HPDE6-E6E7 (cell line): ENCODE measurements around the gene MCRS1.
"Not testable (repeated sequence)": the region's sequence is repeated elsewhere in the genome, so short reads cannot be mapped to it uniquely, and the experiment has no call there.

Source experiments
- DNase-seq: peaks from one replicate; pipeline ENCODE4 v3.0.0; 2011; ENCODE audit warnings: missing footprints; ENCODE audit errors: extremely low spot score

Gene MCRS1

DNA sequence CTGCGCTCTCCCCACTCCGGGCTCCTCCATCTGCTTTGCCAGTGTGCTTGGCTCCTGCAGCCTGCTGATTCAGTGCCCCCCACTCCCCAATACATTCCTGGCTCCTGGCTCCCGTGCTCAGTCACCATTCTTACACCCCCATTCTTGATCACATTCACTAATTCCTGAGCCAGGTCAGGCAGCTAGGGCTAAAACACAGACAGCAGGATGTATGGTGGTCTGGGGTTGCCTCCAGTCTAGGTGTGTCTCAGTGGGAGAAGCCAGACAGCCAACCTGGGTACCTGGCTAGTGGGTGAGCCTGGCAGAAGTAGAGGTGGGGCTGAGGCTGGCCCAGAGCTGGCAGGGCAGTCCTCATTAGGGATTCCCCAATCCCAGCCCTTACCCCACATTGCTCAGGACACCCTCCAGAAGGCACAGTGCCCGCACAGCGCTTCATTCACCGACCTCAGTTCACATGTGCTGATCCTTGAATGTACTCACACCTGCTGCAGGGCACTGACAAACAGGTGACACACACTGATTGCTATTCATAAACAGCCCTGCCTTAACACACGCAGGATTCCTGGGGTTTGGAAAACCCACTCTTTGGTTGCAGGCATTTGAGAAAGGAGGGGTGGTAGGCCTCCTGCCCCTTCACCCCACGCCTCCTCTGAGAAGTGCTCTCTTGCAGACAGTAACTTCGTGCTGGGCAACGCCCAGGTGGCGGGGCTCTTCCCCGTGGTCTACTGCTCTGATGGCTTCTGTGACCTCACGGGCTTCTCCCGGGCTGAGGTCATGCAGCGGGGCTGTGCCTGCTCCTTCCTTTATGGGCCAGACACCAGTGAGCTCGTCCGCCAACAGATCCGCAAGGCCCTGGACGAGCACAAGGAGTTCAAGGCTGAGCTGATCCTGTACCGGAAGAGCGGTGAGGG is 27.5 kb downstream of the MCRS1 start:
- peak; percentile 75 for DNase-seq

DNA sequence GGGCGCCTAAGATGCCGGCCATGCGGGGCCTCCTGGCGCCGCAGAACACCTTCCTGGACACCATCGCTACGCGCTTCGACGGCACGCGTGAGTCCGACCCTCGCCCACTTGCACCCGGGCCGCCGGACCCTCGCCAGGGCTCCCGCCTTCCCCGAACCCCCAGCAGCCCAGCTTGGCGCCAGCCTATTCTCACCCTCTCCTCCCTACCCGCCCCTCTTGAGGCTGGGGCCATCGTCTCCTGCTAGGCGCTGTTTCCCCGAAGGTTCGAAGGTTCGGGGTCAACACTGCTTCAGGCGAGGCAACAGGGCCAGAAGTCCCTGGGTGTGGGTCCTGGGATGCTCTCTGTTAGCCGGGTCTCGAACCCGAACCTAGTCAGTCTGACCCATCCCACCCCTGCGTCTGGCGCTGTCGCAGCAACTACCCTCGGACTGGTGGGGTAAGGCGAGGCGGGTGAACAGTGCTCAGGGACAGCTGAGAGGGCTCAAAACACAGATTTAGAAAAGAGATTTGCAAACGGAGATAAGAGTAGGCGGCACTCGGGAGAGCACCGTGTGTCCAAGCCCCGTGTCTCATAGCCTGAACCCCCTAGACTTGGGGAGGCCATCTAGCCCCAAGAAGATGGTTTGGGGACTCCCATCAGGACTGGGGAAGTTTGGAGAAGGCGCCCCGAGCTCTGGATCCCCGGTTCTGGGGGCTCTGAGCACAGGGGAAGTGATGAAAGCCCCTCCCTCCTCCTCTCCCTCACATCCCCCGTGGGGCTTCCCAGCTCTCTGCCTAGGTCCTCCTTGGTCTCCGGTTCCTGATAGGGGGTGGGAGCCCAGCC is 28.3 kb downstream of the MCRS1 start:
- no peak for DNase-seq

DNA sequence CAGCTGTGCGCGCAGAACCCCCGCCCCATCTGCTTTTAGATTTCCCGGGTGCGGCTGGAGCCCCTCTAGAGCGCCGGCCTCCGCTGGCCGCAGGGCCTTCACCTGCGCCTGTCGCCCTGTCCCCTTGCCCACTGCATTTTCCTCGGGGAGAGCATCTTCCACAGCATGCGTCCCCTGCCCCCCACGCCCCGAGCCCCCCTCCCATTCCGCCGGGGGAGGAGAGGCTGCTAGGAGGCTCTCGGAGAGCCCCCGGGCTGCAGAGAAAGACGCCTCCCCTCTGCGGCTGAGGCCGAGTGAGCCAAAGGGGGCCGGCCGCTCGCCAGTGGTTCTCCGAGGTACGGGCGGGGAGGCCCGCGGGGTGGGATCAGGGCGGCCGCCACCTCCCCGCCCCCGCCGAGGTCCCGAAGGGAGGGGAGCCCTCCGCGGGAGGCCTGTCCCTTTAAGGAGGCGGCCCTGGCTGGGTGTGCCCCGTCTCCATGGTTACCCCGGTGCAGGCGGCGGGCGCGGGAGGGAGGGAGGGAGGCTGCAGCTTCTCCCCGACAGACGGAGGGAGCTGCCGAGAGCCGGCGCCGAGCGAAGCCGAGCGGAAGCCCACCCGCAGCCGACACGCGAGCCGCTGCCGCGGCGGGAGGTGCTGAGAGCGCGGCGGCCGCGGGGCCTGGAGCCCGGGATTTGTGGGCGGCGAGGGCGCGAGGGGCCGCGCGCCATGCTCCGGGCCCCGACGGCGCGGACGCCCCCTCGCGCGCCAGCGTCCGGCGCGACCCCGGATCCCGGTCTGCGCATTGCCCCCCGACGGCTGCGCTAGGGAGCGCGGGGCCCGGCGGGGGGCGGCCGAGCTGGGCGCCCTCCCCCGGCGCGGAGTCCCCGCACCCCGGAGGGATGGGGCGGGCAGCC is 29.2 kb downstream of the MCRS1 start, which contains the start of gene KCNH3:
Gene KCNH3, plus strand, starts transcription at position 521 of the 894 bp plus-strand sequence. CDS start 387 bp downstream, outside the sequence.
- peak; percentile 67 for DNase-seq

DNA sequence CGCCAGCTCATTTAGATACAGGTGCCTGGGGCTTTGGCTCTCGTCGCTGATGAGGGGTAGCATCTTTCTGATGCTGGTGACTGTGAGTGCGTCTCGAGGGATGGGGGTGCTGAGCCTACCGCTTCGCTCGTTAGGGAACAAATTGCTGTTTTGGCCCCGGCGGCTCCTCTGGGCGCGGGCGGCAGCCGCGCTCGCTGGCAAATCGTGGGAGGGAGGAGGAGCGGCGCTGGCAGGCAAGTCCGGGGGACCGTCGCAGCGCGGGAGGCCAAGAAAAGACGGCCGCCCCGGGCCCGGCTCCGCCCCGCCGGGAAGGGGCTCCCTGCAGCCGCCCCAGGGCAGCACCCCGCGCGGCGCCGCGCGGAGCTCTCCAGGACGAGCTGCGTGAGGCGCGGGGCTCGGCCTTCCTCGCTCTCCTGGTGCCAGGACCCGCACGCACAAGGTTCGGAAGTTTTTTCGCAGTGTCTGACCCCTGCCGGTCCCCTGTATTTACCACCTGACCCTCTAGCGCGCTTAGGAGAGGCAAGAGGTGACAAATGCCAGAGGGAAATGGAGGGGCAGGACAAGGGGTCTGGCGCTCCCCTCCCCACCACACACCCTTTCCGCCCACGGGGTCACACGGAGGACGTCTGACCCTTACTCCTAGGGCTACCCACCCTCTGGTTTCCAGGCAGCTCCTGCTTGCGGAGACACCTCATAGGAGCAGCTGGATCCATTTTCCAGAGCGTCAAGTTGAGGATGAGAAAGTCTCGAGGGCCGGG is 30.0 kb downstream of the MCRS1 start:
- no peak for DNase-seq

GRCh38 chr12:49537231-49537751 is 30.7 kb downstream of the MCRS1 start:
- no peak for DNase-seq

- no peak for DNase-seq
Observed at GRCh38 chr12:49536526-49537071, 31.3 kb downstream of the MCRS1 start.

DNA sequence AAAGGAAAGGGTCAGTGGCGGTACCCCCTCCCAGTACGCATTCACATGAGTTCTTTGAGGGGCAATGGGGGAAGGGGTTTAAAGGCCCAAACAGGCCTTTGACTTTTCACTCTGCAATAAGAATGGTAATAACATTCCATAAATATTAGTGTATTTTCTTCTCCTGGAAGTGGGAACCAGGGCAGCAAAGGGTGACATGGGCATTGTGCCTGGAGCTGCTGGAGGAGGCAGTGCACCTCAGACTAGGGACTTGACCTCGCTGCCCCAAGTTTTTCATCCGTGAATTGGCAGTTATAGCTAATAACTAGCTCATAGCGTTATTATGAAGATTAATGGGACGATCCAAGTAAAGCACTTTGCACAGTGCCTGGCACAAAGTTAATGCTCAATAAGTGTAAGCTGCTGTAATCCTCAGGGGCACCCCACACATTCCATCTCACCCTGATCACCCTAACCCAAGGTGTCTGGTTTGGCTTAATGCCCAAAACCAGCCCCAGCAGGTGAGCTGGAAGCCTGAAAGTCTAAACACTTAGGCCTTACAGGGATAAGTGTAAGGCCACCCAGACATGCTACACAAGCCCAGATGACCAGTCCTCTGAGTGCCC is 31.9 kb downstream of the MCRS1 start:
- DNase-seq: no peak

GRCh38 chr12:49534731-49535278 is 33.1 kb downstream of the MCRS1 start:
- no peak for DNase-seq

DNA sequence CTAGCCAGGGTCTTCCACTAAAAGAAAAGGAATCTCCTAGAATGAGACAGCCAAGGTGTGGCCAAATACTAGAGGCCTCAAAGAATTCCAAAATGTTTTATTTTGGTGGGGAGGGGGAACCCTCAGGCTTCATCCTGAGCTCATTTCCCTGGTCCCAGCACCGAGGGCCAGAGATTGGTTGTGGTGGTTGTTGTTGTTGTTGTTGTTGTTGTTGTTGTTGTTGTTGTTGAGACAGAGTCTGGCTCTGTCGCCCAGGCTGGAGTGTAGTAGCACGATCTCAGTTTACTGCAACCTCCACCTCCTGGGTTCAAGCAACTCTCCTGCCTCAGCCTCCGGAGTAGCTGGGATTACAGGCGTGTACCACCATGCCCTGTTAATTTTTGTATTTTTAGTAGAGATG is 33.8 kb downstream of the MCRS1 start:
- DNase-seq: not testable (repeated sequence)

GRCh38 chr12:49533331-49533730 is 34.6 kb downstream of the MCRS1 start:
- no peak for DNase-seq

DNA sequence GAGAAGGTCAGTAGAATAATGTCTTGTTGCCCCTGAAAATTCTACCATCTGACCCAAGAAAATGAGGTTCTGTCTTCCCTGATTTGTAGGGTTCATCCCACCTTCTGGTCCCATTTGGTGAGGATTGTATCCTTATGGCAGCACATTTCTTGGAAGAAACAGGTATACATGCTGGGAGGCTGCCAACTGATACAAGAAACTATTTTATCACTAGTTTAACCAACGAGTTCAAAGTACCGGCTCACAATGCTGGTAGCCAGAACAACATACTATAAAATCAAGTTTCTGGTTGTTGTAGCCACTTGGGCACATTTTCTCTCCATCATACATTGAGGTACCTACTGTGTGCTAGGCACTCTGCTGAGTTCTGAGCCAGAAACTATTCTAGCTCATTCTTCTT is 36.2 kb downstream of the MCRS1 start:
- no peak for DNase-seq

- no peak for DNase-seq
Observed at GRCh38 chr12:49529414-49529813, 38.5 kb downstream of the MCRS1 start.

GRCh38 chr12:49527361-49528130 is 40.4 kb downstream of the MCRS1 start:
- DNase-seq: no peak

DNA sequence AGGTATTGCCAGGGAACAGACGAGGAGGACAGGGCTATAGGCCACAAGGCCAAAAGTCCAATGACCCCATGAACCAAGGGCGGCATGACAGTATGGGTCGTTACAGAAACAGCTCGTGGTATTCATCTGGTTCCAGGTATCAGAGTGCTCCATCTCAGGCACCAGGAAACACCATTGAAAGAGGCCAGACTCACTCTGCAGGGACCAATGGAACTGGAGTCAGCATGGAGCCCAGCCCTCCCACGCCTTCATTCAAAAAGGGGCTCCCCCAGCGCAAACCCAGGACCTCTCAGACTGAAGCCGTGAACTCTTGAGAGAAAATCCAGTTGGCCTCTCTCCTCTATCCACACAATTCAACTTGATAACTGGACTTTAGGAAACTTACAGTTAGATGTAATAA is 42.0 kb downstream of the MCRS1 start:
- DNase-seq: no peak

DNA sequence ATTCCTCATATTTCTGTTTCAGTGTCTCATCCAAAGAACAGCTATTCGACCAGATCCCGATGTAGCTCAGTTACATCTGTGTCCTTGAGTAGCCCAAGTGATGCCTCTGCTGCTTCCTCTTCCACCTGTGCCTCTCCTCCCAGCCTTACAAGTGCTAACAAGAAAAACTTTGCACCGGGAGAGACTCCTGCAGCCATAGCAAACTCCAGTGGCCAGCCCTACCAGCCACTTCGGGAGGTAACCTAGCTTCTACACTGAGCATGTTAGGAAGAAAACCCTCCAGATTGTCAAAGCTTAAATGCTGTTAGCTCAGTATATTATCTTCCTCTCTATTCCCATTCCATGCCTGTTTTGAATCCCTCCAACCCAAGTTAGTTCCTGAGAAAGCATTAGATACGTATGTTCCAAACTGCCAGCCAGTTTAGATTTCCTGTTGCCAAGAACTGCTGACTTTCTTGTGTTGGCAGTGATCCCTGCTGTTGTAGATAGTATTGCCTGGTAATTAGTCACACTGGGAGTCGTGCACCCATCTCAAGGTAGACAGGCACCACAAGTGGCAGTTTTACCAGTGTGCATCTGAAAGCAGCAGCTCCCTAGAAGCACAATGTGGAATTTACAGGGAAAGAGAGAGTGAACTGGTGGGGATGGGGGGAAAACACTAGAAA is 43.1 kb downstream of the MCRS1 start:
- DNase-seq: no peak

DNA sequence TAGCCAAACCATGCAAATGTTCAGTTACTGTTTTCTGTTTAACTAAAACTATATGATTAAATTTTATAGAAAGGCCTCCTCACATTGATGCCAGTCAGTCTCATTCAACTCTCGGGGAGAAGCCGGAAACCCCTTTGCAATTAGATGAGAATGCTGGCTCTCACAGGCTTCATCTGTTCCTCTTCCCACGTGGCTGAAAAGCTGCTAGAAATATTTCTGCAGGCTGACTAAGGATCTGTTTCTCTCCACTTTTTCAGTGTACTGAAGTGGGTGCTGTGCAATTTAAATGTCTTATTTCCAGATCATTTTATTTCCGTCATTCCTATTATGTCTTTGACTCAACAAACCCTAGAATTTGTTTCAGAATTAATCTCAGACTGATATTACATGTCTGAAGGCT is 46.6 kb downstream of the MCRS1 start:
- no peak for DNase-seq

DNA sequence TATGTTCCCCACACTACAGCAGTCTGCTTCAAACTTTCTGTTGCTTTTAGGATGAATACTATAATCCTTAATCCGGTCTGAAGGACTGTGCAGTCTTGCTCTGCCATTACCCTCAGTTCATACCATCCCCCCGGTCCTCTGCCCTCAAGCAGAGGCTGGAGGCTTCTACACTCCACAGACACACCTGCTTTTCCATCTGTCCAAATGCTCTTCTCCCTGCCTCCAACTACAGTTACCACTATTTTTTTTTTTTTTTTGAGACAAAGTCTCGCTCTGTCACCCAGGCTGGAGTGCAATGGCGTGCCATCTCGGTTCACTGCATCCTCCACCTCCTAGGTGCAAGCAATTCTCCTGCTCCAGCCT is 48.4 kb downstream of the MCRS1 start:
- DNase-seq: no peak

DNA sequence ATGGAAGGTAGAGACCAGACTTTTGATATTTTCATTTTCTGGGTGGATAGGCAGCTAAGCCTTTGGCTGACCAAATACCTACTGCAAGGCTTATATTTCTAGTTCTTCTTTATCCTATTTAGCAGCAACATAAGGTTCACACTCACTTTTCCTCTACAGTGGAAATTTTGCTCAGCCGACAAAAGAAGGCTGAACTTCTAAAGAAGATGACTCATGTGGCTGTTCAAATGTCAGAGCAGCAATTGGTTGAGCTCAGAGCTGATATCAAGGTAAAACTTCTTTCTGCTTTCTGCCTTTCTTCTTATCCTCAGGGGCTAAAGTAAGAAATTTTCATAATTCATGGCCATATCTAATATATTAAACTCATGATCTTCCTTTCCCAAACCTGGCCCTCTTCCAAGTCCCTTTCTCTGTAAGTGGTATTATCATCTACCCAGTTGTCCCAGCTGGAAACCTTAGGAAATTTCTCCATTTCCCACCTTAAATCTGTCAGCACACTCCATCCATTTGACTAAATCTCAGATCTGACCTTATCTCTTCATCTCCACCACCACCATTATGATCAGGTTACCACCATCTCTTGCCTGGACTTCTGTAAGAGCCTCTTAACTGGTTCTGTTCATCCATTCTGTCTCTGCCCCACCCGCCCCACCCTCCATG is 48.9 kb downstream of the MCRS1 start:
- DNase-seq: no peak
